ENCODE data around the gene EXD3.
"Not testable (repeated sequence)": the region's sequence is repeated elsewhere in the genome, so short reads cannot be mapped to it uniquely, and the experiment has no call there.

EXD3 gene

GRCh38 chr9:137390553-137391410 lies 32.2 kb downstream of the EXD3 start:
- Histone ChIP-seq H3K4me2 (peak overlapping the region; percentile 78 to 99 (median 92)), H3K4me1 (peaks cover 76 to 99% (median 95%) of the 10 kb centered on the region in 10 experiments), H3K36me3 (peaks cover 0 to 5% (median 0%) of the 10 kb centered on the region in 11 experiments; a peak in 2 of 22 replicates), H3K4me3 (peak overlapping the region in 8 of 10 experiments; percentile 8 to 59 (median 38); a peak in 11 of 20 replicates), H3K27me3 (no peaks in the 10 kb centered on the region), H3K27ac (peak overlapping the region; percentile 29 to 90 (median 80); a peak in 20 of 22 replicates), H4K20me1 (peaks cover 0 to 22% (median 7%) of the 10 kb centered on the region in 11 experiments; a peak in 6 of 22 replicates), H3K9ac (peak overlapping the region; percentile 58 to 82 (median 69); a peak in 21 of 22 replicates), H3K9me3 (replicated peaks in 1 of 11) (no peaks in the 10 kb centered on the region)
- no peak for TF ChIP-seq Cebpa-rat (IDR thresholded peaks at IDR 0.05)

DNA sequence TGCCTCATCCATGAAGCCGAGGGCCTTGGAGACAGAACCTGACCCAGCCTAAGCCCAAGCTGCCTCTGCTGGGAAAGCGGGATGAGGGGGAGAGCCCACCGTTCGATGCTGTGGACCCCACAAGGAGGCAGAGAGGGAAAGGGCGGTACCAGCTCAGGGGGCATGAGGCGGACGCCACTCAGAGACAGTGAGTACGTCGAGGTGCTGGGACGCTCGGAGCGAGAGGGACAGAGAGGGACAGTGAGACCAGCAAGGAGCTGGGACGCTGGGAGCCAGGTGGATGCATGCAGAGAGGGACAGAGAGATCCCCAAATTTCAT lies 33.6 kb downstream of the EXD3 start:
- Histone ChIP-seq H3K4me2 (peak overlapping the region in 10 of 11 experiments; percentile 73 to 99 (median 90); a peak in 18 of 22 replicates), H3K4me3 (no peak overlapping the region; a peak in 1 of 20 replicates), H3K4me1 (peaks cover 66 to 100% (median 89%) of the 10 kb centered on the region in 10 experiments), H3K27me3 (no peaks in the 10 kb centered on the region), H3K9ac (peak overlapping the region in 6 of 11 experiments; percentile 25 to 70 (median 66); a peak in 9 of 22 replicates), H4K20me1 (peaks cover 0 to 15% (median under 1%) of the 10 kb centered on the region in 11 experiments; a peak in 5 of 22 replicates), H3K9me3 (replicated peaks in 1 of 11) (no peaks in the 10 kb centered on the region), H3K36me3 (peaks cover 0 to 5% (median 0%) of the 10 kb centered on the region in 11 experiments; a peak in 2 of 22 replicates), H3K27ac (peak overlapping the region in 8 of 11 experiments; percentile 70 to 82 (median 78); a peak in 13 of 22 replicates)
- TF ChIP-seq Cebpa-rat (IDR thresholded peaks at IDR 0.05), result no peak

DNA sequence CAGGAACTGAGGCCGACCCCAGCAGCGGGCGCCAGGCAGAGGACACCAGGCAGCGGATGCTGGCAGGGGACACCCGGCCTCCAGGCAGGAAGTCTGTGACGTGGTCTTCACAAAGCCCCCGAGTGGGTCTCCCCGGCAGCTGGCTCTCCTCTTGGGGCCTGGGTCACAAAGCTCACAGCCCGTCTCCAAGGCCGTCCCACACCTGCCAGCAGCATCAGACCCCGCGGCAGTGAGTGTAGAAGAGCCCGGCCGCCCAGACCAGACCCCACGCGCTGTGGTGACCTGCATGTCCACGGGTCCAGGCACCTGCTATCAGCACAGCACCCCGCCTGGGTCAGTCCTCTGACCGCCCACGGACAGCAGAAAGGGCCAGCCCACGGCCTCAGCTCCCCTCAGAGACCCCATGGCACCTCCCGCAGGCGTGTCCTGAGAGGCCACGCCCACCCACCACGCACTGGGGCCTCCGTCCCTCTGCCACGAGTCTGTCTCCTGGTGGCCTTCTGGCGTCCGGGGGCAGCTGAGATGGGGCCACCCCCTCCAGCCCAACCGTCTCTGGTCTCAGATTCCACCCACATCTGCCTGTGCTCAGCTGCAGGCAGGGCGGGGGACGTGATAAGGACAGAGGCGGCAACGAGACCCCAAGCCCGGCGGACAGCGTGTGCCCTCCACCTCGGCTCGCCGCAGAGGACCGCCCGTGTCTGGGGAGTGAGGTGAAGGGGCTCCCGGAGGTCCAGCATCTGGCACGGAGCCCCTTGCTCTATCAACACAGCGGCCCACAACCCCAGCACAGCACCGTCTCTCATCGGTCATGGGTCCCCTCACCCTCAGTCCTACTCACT lies 34.2 kb downstream of the EXD3 start:
- Histone ChIP-seq H3K4me1 (peaks cover 63 to 100% (median 89%) of the 10 kb centered on the region in 10 experiments), H3K27me3 (no peaks in the 10 kb centered on the region), H3K9ac (peak overlapping the region; percentile 25 to 70 (median 65); a peak in 16 of 22 replicates), H3K36me3 (peaks cover 0 to 5% (median 0%) of the 10 kb centered on the region in 11 experiments; a peak in 2 of 22 replicates), H3K4me2 (peak overlapping the region; percentile 73 to 99 (median 90)), H3K9me3 (replicated peaks in 1 of 11) (no peaks in the 10 kb centered on the region), H4K20me1 (peaks cover 0 to 13% (median 0%) of the 10 kb centered on the region in 11 experiments; a peak in 5 of 22 replicates), H3K4me3 (no peak overlapping the region; a peak in 1 of 20 replicates), H3K27ac (peak overlapping the region in 9 of 11 experiments; percentile 70 to 82 (median 78); a peak in 18 of 22 replicates)
- TF ChIP-seq Cebpa-rat (IDR thresholded peaks at IDR 0.05), result no peak

- Histone ChIP-seq H3K27me3 (no peaks in the 10 kb centered on the region), H3K36me3 (peaks cover 0 to 5% (median 0%) of the 10 kb centered on the region in 11 experiments; a peak in 2 of 22 replicates), H3K4me1 (peaks cover 59 to 100% (median 89%) of the 10 kb centered on the region in 10 experiments), H3K4me2 (peak overlapping the region; percentile 73 to 99 (median 90)), H3K4me3 (peak overlapping the region in 1 of 10 experiments; percentile 10; a peak in 2 of 20 replicates), H3K27ac (peak overlapping the region in 10 of 11 experiments; percentile 65 to 82 (median 78); a peak in 20 of 22 replicates), H4K20me1 (peaks cover 0 to 8% (median 0%) of the 10 kb centered on the region in 11 experiments; a peak in 5 of 22 replicates), H3K9ac (peak overlapping the region; percentile 48 to 70 (median 65); a peak in 18 of 22 replicates), H3K9me3 (replicated peaks in 1 of 11) (no peaks in the 10 kb centered on the region)
- no peak for TF ChIP-seq Cebpa-rat (IDR thresholded peaks at IDR 0.05)
These were observed 34.9 kb downstream of the EXD3 start for GRCh38 chr9:137387891-137388560.

- Histone ChIP-seq H3K36me3 (peaks cover 0 to 3% (median 0%) of the 10 kb centered on the region in 11 experiments; a peak in 2 of 22 replicates), H3K9ac (peak overlapping the region; percentile 48 to 70 (median 65); a peak in 21 of 22 replicates), H3K4me1 (peaks cover 56 to 100% (median 88%) of the 10 kb centered on the region in 10 experiments), H4K20me1 (peaks cover 0 to 15% (median 0%) of the 10 kb centered on the region in 11 experiments; a peak in 5 of 22 replicates), H3K9me3 (replicated peaks in 1 of 11) (no peaks in the 10 kb centered on the region), H3K4me2 (peak overlapping the region; percentile 73 to 99 (median 90)), H3K4me3 (0 out of 20 replicates have a peak overlapping the region, but pooled peaks of 1 of the 10 experiments have one; percentile 10), H3K27ac (peak overlapping the region; percentile 40 to 82 (median 78); a peak in 21 of 22 replicates), H3K27me3 (no peaks in the 10 kb centered on the region)
- no peak for TF ChIP-seq Cebpa-rat (IDR thresholded peaks at IDR 0.05)
These were observed 35.7 kb downstream of the EXD3 start for GRCh38 chr9:137387114-137387890.

GRCh38 chr9:137386507-137387113 lies 36.4 kb downstream of the EXD3 start:
- H3K4me3 ChIP-seq, result not testable (repeated sequence)
- peaks cover 49 to 93% (median 81%) of the 10 kb centered on the region in 10 experiments for H3K4me1 ChIP-seq

More at GRCh38 chr9:137386507-137387113, 36.4 kb downstream of the EXD3 start:
- not testable (repeated sequence) for H3K9me3 ChIP-seq (replicated peaks in 1 of 11); H3K36me3 ChIP-seq; H3K27me3 ChIP-seq
- Histone ChIP-seq H4K20me1 (peaks cover 0 to 15% (median 0%) of the 10 kb centered on the region in 11 experiments; a peak in 5 of 22 replicates), H3K4me2 (peak overlapping the region; percentile 73 to 99 (median 90)), H3K27ac (peak overlapping the region in 10 of 11 experiments; percentile 65 to 82 (median 78); a peak in 20 of 22 replicates), H3K9ac (peak overlapping the region in 10 of 11 experiments; percentile 55 to 70 (median 65); a peak in 16 of 22 replicates)
